NT2/D1 (cell line): ENCODE results near the gene FGD5.

Experiments used
- SUZ12 ChIP-seq: IDR thresholded peaks from 2 replicates; pipeline ENCODE4 v1.6.1; 2011; ENCODE audit not compliant: insufficient read length, insufficient read depth; ENCODE audit errors: extremely low read depth
- YY1 ChIP-seq: IDR thresholded peaks from 2 replicates; pipeline ENCODE4 v1.6.1; 2011; ENCODE audit not compliant: insufficient read length, insufficient read depth

GRCh38 chr3:14969671-14970070, 150.9 kb downstream of the FGD5 start:
- TF ChIP-seq YY1 (no peak), SUZ12 (no peak)
